IPS DF 19.7 (cell line): ENCODE measurements around the gene C2CD2.

Experiments used
- DNase-seq: peaks from one replicate; pipeline ENCODE4 v3.0.0-alpha.2; 2013; ENCODE audit warnings: low read depth, low spot score

The C2CD2 gene

GRCh38 chr21:41867313-41867712 lies 86.5 kb downstream of the C2CD2 start:
- DNase-seq: no peak

GRCh38 chr21:41866274-41866809 lies 87.5 kb downstream of the C2CD2 start:
- DNase-seq: no peak

GRCh38 chr21:41865002-41865777 lies 88.6 kb downstream of the C2CD2 start:
- DNase-seq: no peak

GRCh38 chr21:41864311-41865001 lies 89.4 kb downstream of the C2CD2 start:
- DNase-seq: no peak

GRCh38 chr21:41863439-41863740 lies 90.4 kb downstream of the C2CD2 start:
- no peak for DNase-seq

- DNase-seq: no peak
Measured at GRCh38 chr21:41861987-41862386, 91.8 kb downstream of the C2CD2 start.

- DNase-seq: no peak
Measured at GRCh38 chr21:41861255-41861654, 92.6 kb downstream of the C2CD2 start.

GRCh38 chr21:41859297-41859980 lies 94.4 kb downstream of the C2CD2 start:
- DNase-seq: no peak

- no peak for DNase-seq
Measured at GRCh38 chr21:41858466-41859296, 95.1 kb downstream of the C2CD2 start.

- DNase-seq: no peak
Measured at GRCh38 chr21:41857771-41858300, 96.0 kb downstream of the C2CD2 start.

- no peak for DNase-seq
Measured at GRCh38 chr21:41856572-41856971, 97.2 kb downstream of the C2CD2 start.

GRCh38 chr21:41854426-41854995 lies 99.3 kb downstream of the C2CD2 start:
- no peak for DNase-seq

- no peak for DNase-seq
Measured at GRCh38 chr21:41852929-41853320, 100.9 kb downstream of the C2CD2 start.

- no peak for DNase-seq
Measured at GRCh38 chr21:41852151-41852928, 101.5 kb downstream of the C2CD2 start.

GRCh38 chr21:41851090-41851790 lies 102.6 kb downstream of the C2CD2 start:
- DNase-seq: no peak

- no peak for DNase-seq
Measured at GRCh38 chr21:41850085-41850484, 103.7 kb downstream of the C2CD2 start.

- no peak for DNase-seq
Measured at GRCh38 chr21:41848958-41849580, 104.7 kb downstream of the C2CD2 start.

GRCh38 chr21:41848533-41848932 lies 105.3 kb downstream of the C2CD2 start:
- DNase-seq: no peak
